Activated naive CD4-positive, alpha-beta T cell treated with anti-CD3 and anti-CD28 coated beads for 36 hours (primary cell): Measurements from ENCODE around the gene GPR152. TPM values are rescaled to one million over a fixed set of nuclear protein-coding genes. Genes with fewer than 3 reads are reported as not detected.

ENCODE experiments used
- CTCF ChIA-PET: fragments of 350-600 bp; sonication (Branson Sonifier 250); formaldehyde crosslinking; loops from one replicate; lab custom pipeline; 2021; ENCODE audit warnings: antibody characterized with exemption; lab: Charles Lee
- DNase-seq: peaks from one replicate; pipeline ENCODE4 v3.0.0-alpha.2; 2020
- H3K27ac Mint-ChIP-seq: one replicate; pipeline ENCODE4 v1.8.0; 2021; ENCODE audit warnings: mild to moderate bottlenecking, mixed read lengths
- H3K27me3 Mint-ChIP-seq: one replicate; pipeline ENCODE4 v1.8.0; 2021; ENCODE audit warnings: low read depth, mixed read lengths
- H3K36me3 Mint-ChIP-seq: one replicate; pipeline ENCODE4 v1.8.0; 2021; ENCODE audit warnings: low read depth, mixed read lengths
- H3K4me1 Mint-ChIP-seq: one replicate; pipeline ENCODE4 v1.8.0; 2021; ENCODE audit warnings: low read depth, mixed read lengths
- H3K4me3 Mint-ChIP-seq: one replicate; pipeline ENCODE4 v1.8.0; 2021; ENCODE audit warnings: mild to moderate bottlenecking, moderate library complexity, mixed read lengths
- H3K9me3 Mint-ChIP-seq: one replicate; pipeline ENCODE4 v1.8.0; 2021; ENCODE audit warnings: mixed read lengths
- intact Hi-C: fragments of 100-400 bp; cut with micrococcal nuclease; formaldehyde crosslinking; loops from one replicate; pipeline ENCODE4 v1.15.1; 2023
- total RNA-seq, 2 experiments: library from RNA; stranded (reverse); gene quantifications; one replicate each; pipeline ENCODE4 v1.2.3, GENCODE V29; 2021

GPR152 gene
- total RNA-seq, 2 experiments from 2014 or later: not detected

DNA sequence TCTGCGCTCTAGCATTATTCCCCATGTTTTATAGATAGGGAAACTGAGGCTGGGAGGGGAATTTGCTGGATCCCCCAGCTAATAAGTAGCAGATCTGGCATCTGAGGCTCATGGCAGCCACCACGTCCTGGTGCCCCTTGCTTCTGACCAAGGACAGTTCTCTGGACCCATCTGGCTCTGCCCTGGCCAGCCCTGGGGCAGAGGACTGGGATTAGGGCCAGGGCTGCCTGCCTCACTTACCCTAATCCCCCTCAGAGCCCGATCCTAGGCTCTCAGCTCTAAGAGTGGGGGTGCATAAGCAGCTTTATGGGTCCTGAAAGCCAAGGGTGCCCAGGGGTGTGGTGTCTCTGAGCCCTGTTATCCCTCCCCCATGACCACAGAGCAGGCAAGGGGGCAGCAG lies 2.5 kb upstream of the GPR152 start, which contains the start of gene CABP4:
TSS of gene CABP4 (plus strand) at position 301 of the 400 bp plus-strand sequence. CDS start at position 371, 70 bp downstream.
- no peak within 1 kb of the TSS for H3K4me3 Mint-ChIP-seq
- H3K36me3 Mint-ChIP-seq: no peaks in the 10 kb centered on the region
- H3K27me3 Mint-ChIP-seq: no peaks in the 10 kb centered on the region
- peaks cover 11% of the 10 kb centered on the region for H3K4me1 Mint-ChIP-seq
- H3K27ac Mint-ChIP-seq: no peak within 1 kb of the TSS
- no peaks in the 10 kb centered on the region for H3K9me3 Mint-ChIP-seq
- CTCF ChIA-PET: no interaction called here
- intact Hi-C loops: no loop called here
- DNase-seq: no peak

DNA sequence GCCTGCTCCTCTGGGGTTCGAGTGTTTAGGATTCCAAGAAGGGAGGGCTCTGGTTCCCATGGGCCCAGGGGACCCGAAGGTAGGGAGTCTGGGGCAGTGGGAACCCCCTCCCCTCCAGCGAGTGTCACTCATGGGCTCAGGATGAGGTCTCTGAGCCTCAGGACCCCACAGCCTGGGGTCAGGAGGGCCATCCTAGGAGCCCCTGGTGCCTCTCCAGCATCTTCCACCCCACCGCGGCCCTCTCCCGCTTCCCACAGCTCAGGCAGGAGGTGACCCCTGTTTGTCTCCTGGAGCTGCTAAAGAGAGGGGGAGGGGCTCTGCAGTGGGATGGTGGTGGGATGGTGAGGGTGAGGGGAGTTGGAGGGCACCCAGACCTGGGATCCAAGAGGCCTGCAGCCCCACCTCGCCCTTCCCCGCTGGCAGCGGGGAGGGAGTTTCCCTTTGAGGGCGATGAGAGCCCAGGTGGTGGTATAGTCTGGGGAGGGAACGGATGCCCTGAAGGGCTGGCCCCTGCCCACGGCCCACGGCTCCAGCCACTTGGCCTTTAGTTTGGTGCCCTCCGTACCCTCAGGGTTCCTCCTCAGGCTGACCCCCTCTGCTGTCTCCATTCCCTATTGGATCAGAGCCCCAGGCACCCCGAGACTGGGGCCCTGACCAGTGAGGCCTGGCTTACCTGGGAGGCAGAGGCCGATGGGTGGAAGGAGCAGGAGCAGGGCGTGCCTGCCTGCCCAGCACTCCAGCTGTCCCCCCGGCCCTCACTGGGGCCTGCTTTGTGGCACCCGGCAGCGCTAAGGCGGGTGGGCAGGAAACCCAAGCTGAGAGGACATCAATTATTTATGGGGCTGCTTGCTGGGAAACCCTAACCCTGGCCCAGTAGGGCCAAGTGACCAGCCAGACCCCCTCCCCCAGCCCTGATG lies 1.5 kb upstream of the GPR152 start:
- H3K4me3 Mint-ChIP-seq: no peak overlapping the region
- CTCF ChIA-PET: no interaction called here
- H3K36me3 Mint-ChIP-seq: no peaks in the 10 kb centered on the region
- DNase-seq: no peak
- no peak overlapping the region for H3K27ac Mint-ChIP-seq
- H3K4me1 Mint-ChIP-seq: peaks cover 14% of the 10 kb centered on the region
- intact Hi-C loops: no loop called here
- H3K27me3 Mint-ChIP-seq: no peaks in the 10 kb centered on the region
- no peaks in the 10 kb centered on the region for H3K9me3 Mint-ChIP-seq

DNA sequence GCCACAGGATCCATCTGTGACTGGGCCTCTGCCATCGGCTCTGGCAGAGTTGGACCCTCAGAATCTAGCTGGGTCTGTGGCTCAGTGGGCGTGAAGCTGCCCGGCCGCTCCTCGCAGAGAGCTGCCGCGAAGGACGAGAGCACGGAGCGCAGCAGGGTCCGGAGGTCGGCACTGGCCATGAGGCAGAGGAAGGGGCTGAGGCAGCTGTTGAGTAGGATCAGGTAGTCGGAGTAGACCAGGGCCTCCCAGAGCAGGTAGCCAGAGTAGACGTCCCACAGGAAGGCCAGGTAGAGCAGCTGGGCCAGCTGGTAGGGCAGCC lies 912 bp downstream of the GPR152 start:
- CTCF ChIA-PET: no interaction called here
- Mint-ChIP-seq H3K27me3 (no peaks in the 10 kb centered on the region), H3K4me1 (peaks cover 34% of the 10 kb centered on the region), H3K4me3 (no peak overlapping the region), H3K27ac (no peak overlapping the region), H3K36me3 (no peaks in the 10 kb centered on the region), H3K9me3 (no peaks in the 10 kb centered on the region)
- DNase-seq: no peak
- intact Hi-C loops: no loop called here

DNA sequence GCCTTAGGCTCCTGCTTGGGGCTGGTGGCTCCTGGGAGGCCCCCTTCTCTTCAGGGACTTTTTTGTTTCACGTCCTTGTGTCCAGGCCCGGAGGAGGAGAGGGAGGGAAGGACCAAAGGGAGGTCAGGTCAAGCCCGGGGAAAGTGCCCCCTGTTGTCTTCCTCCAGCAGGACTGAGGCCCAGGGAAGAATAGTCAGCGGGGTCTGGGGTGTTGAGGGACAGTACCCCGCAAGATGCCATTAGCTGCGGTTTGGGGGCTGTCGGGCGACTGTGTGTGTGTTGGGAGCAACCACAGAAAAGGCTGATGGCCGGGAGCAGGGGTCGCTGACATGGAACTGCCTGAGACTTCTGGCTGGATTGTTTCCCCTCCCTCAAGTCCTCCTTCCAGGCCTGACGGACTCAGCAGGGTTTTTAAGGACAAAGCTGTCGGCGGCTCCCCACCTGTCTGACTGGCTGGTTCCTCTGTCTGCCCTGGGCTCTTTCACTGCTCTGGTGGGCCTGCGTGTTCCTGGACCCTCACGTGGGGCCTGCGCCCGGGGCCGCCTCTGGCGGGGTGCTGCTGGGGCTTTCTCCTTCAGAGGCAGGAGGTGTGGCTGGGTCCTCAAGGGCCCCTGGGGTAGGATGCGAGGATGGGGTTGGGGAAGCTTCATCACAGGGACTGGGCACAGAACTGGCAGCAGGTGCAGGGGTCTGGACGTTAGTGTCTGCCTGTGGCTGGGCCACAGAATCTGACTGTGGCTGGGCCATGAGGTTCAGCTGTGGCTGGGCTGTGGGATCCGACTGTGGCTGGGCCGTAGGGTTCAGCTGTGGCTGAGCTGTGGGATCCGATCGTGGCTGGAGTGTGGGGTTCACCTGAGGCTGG lies 1.5 kb downstream of the GPR152 start:
- Mint-ChIP-seq H3K27me3 (no peaks in the 10 kb centered on the region), H3K4me1 (peaks cover 40% of the 10 kb centered on the region), H3K4me3 (no peak overlapping the region), H3K36me3 (no peaks in the 10 kb centered on the region), H3K27ac (no peak overlapping the region), H3K9me3 (no peaks in the 10 kb centered on the region)
- intact Hi-C loops: no loop called here
- DNase-seq: no peak
- CTCF ChIA-PET: interaction anchor here (0.6 to 1.5 kb wide), 3 partner anchors 8 to 290 kb away, joined by 3 to 6 read pairs (median 3); no protein-coding TSS in a partner anchor

DNA sequence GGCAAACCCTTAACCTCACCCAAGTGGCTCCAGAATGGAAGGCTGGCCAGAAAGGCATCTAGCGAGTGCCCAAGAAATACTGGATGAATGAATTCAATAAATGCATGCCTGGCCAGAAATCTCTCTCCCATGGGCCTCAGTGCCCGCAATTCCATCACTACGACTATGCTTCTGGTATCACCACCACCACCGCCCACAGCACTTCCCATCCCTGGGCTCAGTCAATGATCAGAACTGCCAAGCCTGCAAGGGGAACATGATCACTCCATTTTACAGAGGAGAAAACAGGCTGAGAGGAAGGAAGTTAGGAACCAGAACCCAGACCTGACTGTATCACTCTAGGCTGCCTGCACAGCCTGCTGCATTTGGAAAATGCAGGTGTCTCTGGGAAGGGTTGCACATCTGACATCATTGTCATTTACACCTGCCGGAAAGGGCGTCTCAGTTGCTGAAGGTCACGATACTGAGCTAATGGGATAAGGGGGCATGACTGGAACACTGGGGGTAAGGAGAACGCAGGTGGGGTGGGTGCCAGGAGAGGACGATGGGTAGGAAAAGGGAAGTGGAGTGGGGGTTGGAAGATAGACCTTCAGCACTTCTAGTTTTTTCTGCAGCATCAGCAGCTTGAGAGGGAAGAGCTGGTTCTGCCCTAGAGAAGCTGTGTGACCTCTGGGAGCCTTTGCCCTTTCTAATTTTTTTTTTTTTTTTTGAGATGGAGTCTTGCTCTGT lies 3.2 kb downstream of the GPR152 start:
- DNase-seq: no peak
- intact Hi-C loops: no loop called here
- Mint-ChIP-seq H3K36me3 (no peaks in the 10 kb centered on the region), H3K4me3 (no peak overlapping the region), H3K9me3 (no peaks in the 10 kb centered on the region), H3K4me1 (peaks cover 56% of the 10 kb centered on the region), H3K27me3 (no peaks in the 10 kb centered on the region), H3K27ac (no peak overlapping the region)
- CTCF ChIA-PET: interaction anchor here (1.2 to 1.5 kb wide), 2 partner anchors 10 to 36 kb away, joined by 3 to 6 read pairs; no protein-coding TSS in a partner anchor

DNA sequence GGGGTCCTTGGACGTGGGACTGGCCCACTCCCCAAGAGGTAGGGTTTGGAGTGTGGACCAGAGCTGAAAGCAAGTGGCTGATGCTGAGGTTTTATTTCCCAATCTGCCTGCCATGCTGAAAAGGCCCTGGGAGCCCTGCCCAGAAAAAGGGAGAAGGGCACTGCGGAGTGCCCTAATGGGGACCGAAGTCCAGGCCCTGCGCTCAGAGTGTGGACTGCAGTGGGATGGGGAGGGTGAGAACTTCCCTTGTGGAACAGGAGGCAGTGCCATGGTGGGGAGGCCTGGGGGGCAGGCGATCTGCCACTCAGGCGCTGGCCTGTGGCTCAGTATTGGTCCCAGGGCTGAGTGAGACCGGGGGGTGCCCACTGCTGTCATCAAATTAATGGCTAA lies 4.3 kb downstream of the GPR152 start:
- peaks cover 63% of the 10 kb centered on the region for H3K4me1 Mint-ChIP-seq
- CTCF ChIA-PET: no interaction called here
- no peak overlapping the region for H3K27ac Mint-ChIP-seq
- intact Hi-C loops: no loop called here
- DNase-seq: no peak
- no peak overlapping the region for H3K4me3 Mint-ChIP-seq
- H3K9me3 Mint-ChIP-seq: no peaks in the 10 kb centered on the region
- H3K36me3 Mint-ChIP-seq: no peaks in the 10 kb centered on the region
- H3K27me3 Mint-ChIP-seq: no peaks in the 10 kb centered on the region

DNA sequence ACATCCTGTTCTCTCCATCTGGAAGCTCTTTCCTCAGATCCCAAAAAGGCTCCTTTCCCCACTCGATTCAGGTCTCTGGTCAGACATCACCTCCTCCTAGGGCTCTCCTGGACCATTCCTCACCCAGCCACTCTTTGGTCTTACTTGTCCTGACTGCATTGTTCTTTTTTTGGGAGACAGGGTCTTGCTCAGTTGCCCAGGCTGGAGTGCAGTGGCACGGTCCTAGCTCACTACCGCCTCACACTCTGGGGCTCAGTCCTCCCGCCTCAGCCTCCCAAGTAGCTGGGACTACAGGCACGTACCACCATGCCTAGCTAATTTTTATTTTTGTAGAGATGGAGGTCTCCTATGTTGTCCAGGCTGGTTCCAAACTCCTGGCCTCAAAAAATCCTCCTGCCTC lies 7.0 kb downstream of the GPR152 start:
- H3K4me3 Mint-ChIP-seq: no peak overlapping the region
- DNase-seq: no peak
- H3K9me3 Mint-ChIP-seq: no peaks in the 10 kb centered on the region
- H3K27ac Mint-ChIP-seq: peak overlapping the region; percentile 84
- no peaks in the 10 kb centered on the region for H3K36me3 Mint-ChIP-seq
- no peaks in the 10 kb centered on the region for H3K27me3 Mint-ChIP-seq
- CTCF ChIA-PET: no interaction called here
- intact Hi-C loops: no loop called here
- peaks cover 74% of the 10 kb centered on the region for H3K4me1 Mint-ChIP-seq

DNA sequence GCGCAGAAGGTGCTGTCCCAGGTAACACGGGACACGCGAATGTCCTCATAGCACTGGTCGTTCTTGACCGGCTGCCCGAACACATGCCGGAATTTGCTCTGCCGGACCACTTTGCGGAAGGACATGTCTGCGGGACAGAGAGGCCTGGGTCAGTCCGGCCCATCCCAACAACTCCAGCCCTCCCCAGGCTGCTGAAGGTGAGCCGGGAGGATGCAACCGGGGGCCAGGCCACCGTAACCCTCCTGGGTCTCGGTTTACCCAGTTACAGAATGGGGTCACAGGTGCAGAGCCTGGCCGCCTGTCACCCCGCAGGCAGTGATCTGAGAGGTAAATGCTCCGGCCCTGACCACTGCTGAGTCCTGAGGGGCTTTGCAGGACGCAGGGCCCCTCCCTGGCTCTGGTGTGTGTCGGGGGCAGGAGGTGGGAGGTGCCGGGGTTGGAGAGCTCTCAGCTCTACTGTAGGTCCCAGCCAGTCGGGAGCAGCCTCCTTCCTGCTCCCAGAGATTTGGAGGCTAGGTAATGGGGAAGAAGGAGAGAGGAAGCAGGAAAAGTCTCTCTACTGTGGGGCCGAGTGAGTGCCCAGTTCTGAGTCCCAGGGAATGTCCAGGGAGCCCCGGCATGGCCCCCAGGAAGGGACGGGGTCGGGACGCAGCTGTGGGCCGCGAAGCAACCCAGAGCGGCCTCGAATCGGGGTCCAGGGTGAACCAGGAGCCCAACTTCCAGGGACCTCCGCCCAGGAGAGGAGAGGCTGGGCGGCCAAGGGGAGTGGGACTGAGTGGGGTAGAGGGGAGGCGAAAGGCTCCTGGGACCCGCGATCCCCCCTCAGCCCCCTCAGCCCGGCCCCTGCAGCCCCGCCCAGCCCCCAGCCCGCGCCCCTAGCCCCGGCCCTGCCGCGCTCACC lies 9.8 kb downstream of the GPR152 start:
- Mint-ChIP-seq H3K4me1 (peaks cover 74% of the 10 kb centered on the region), H3K4me3 (peak overlapping the region; percentile 60), H3K9me3 (no peaks in the 10 kb centered on the region), H3K36me3 (peaks cover 19% of the 10 kb centered on the region), H3K27me3 (no peaks in the 10 kb centered on the region), H3K27ac (peak overlapping the region; percentile 62)
- intact Hi-C loops: no loop called here
- no peak for DNase-seq
- CTCF ChIA-PET: no interaction called here

DNA sequence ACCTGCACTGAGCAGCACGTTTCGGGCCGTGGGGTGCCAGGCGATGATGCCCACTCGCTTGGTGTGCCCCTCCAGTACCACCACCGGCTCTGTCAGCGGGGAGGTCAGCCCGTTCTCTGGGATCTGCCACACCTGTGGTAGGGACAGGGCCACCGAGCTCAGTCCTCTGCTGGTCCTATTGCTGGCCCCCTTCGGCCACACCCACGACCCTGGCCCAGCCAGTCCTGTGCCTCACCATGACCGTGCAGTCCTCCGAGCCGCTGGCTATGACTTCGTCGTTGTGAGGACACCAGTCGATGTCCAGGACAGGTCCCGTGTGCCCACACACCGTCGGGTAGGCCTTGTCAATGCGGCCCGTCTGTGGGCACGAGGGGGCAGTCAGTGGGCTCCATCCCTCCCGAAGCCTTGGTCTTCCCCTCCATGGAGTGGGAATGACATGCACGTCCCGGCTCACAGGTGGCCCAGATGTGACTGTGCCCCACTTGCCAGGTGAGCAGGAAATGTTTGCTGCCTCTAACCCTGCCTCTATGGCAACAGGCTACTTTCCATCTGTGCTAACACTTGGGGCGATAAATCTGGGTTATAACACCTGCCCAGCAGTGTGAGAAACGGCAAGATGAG lies 10.7 kb downstream of the GPR152 start:
- H3K27me3 Mint-ChIP-seq: no peaks in the 10 kb centered on the region
- H3K4me1 Mint-ChIP-seq: peaks cover 65% of the 10 kb centered on the region
- intact Hi-C loops: no loop called here
- H3K27ac Mint-ChIP-seq: peak overlapping the region; percentile 62
- H3K9me3 Mint-ChIP-seq: no peaks in the 10 kb centered on the region
- peaks cover 26% of the 10 kb centered on the region for H3K36me3 Mint-ChIP-seq
- peak; percentile 15 for DNase-seq
- peak overlapping the region; percentile 60 for H3K4me3 Mint-ChIP-seq
- CTCF ChIA-PET: no interaction called here

DNA sequence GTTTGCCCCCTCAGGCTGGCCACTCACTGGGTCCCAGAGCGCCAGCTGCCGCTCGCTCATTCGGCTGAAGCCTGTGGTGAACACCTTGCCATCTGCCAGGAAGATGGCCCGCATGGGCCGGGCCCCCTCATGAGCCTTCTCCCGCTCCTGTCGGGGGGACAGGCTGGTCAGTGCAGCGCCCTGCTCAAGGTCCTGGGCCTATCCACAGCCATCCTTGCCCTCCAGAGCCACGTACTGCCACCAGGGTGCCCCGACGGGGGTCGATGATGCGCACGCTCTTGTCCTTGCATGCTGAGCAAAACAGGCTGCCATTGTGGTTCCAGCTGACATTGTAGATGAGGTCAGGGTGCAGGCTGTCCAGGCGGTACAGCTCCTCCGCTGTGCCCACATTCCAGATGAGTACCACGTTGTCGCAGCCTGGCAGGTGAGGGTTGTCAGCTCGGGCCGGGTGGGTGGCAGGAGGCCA lies 11.4 kb downstream of the GPR152 start:
- Mint-ChIP-seq H3K9me3 (no peaks in the 10 kb centered on the region), H3K27ac (peak overlapping the region; percentile 53), H3K4me3 (no peak overlapping the region), H3K27me3 (no peaks in the 10 kb centered on the region), H3K4me1 (peaks cover 63% of the 10 kb centered on the region), H3K36me3 (peaks cover 30% of the 10 kb centered on the region)
- DNase-seq: peak; percentile 18
- intact Hi-C loops: no loop called here
- CTCF ChIA-PET: no interaction called here
